NCI-H2227 (cell line): ENCODE measurements around the gene LRP3.
"Not testable (repeated sequence)": the region's sequence is repeated elsewhere in the genome, so short reads cannot be mapped to it uniquely, and the experiment has no call there.

Experiments used
- DNase-seq: peaks from one replicate; lab custom pipeline; 2025; ENCODE audit not compliant: unreplicated experiment; lab: John Stamatoyannopoulos, UW

LRP3 gene

GRCh38 chr19:33202546-33203507 lies 8.7 kb downstream of the LRP3 start:
- DNase-seq: no peak

GRCh38 chr19:33203529-33203928 lies 9.4 kb downstream of the LRP3 start:
- no peak for DNase-seq

- DNase-seq: no peak
Observed at GRCh38 chr19:33204136-33204973, 10.2 kb downstream of the LRP3 start.

GRCh38 chr19:33205110-33205509 lies 11.0 kb downstream of the LRP3 start:
- DNase-seq: no peak

- no peak for DNase-seq
Observed at GRCh38 chr19:33205531-33206260, 11.6 kb downstream of the LRP3 start.

GRCh38 chr19:33206261-33207039 lies 12.3 kb downstream of the LRP3 start:
- DNase-seq: no peak

GRCh38 chr19:33207040-33207620 lies 13.0 kb downstream of the LRP3 start:
- DNase-seq: no peak

- no peak for DNase-seq
Observed at GRCh38 chr19:33207903-33208302, 13.8 kb downstream of the LRP3 start.

GRCh38 chr19:33208371-33208895 lies 14.3 kb downstream of the LRP3 start:
- no peak for DNase-seq

GRCh38 chr19:33208904-33209849 lies 15.0 kb downstream of the LRP3 start:
- no peak for DNase-seq

GRCh38 chr19:33209850-33210230 lies 15.7 kb downstream of the LRP3 start:
- DNase-seq: not testable (repeated sequence)

GRCh38 chr19:33210266-33210940 lies 16.3 kb downstream of the LRP3 start:
- DNase-seq: no peak

GRCh38 chr19:33211794-33212435 lies 17.8 kb downstream of the LRP3 start:
- no peak for DNase-seq

- DNase-seq: no peak
Observed at GRCh38 chr19:33212436-33213172, 18.5 kb downstream of the LRP3 start.

GRCh38 chr19:33214596-33214995 lies 20.5 kb downstream of the LRP3 start:
- DNase-seq: peak; percentile 63

GRCh38 chr19:33215438-33216197 lies 21.5 kb downstream of the LRP3 start:
- DNase-seq: no peak
